B cell (primary cell): ENCODE data around the gene ARIH2. TPM values are rescaled to one million over a fixed set of nuclear protein-coding genes. Genes with fewer than 3 reads are reported as not detected.

Experiments used
- ATAC-seq: fragments of 200-7000 bp; cut with Tn5 transposase; one replicate; pipeline ENCODE4 v1.10.0; 2021; ENCODE audit warnings: low read depth, mild to moderate bottlenecking, moderate number of reproducible peaks, moderate library complexity
- CTCF ChIA-PET: fragments of 350-600 bp; sonication (Branson Sonifier 250); formaldehyde crosslinking; loops from one replicate; lab custom pipeline; 2021; ENCODE audit warnings: antibody characterized with exemption, inconsistent platforms; lab: Charles Lee
- POLR2A ChIA-PET: fragments of 350-600 bp; sonication (Branson Sonifier 250); formaldehyde crosslinking; loops from one replicate; lab custom pipeline; 2021; ENCODE audit warnings: antibody characterized with exemption; lab: Charles Lee
- DNase-seq: peaks from one replicate; pipeline ENCODE4 v3.0.0; 2013
- H2AFZ ChIP-seq: 2 replicates; pipeline ENCODE4 v1.6.1; 2012; ENCODE audit warnings: mild to moderate bottlenecking, low read depth, low read length; ENCODE audit not compliant: insufficient read depth, poor library complexity, severe bottlenecking
- H3K27ac ChIP-seq, 2 donors: 1 replicate in 1 of 2; 2 replicates in 1 of 2; pipeline ENCODE4 v1.5.1; 2012 to 2013; ENCODE audit warnings: low read length in 2 of 2, mild to moderate bottlenecking in 2 of 2, moderate library complexity in 1 of 2
- H3K27me3 ChIP-seq, 4 experiments: fragments of 200-600 bp in 1 of 4; sonication (generic) in 1 of 4; replicated peaks in 1 of 4; 1 replicate in 2 of 4; 2 replicates in 2 of 4; pipeline versions ENCODE4 v1.6.1 to v1.7.0; 2013 to 2016; ENCODE audit warnings: low read length in 3 of 4, mild to moderate bottlenecking in 2 of 4, mixed read lengths in 1 of 4, moderate library complexity in 1 of 4; ENCODE audit not compliant: insufficient read depth in 4 of 4, control insufficient read depth in 3 of 4; ENCODE audit errors: control extremely low read depth in 1 of 4
- H3K36me3 ChIP-seq, 2 experiments: replicated peaks in 1 of 2; 1 replicate in 1 of 2; 2 replicates in 1 of 2; pipeline versions ENCODE4 v1.6.1 to v1.7.1; 2013; ENCODE audit warnings: low read length in 1 of 2; ENCODE audit not compliant: insufficient read depth in 2 of 2, control insufficient read depth in 1 of 2; ENCODE audit errors: control extremely low read depth in 1 of 2, extremely low read depth in 1 of 2
- H3K4me1 ChIP-seq, 2 donors: fragments of 200-600 bp in 1 of 2; sonication (generic) in 1 of 2; 1 replicate in 1 of 2; 2 replicates in 1 of 2; pipeline versions ENCODE4 v1.5.1 to v1.6.1; 2013 to 2017; ENCODE audit warnings: low read length in 2 of 2; ENCODE audit not compliant: control insufficient read depth in 2 of 2, insufficient read depth in 2 of 2
- H3K4me2 ChIP-seq: replicated peaks from 2 replicates; pipeline ENCODE3; 2012; ENCODE audit warnings: mild to moderate bottlenecking, low read depth, low read length; ENCODE audit not compliant: poor library complexity, severe bottlenecking
- H3K4me3 ChIP-seq, 5 experiments: fragments of 200-600 bp in 1 of 5; sonication (generic) in 1 of 5; 1 replicate in 3 of 5; 2 replicates in 2 of 5; pipeline versions ENCODE4 v1.5.1 to v1.7.0; 2011 to 2016; ENCODE audit warnings: low read length in 4 of 5, mild to moderate bottlenecking in 4 of 5, low read depth in 2 of 5, control low read depth in 1 of 5, moderate library complexity in 1 of 5; ENCODE audit not compliant: insufficient read depth in 1 of 5; ENCODE audit errors: control extremely low read depth in 1 of 5, extremely low read depth in 1 of 5
- H3K79me2 ChIP-seq: fragments of 200-600 bp; sonication (generic); one replicate; pipeline ENCODE4 v1.6.0; 2016; ENCODE audit warnings: low read length; ENCODE audit not compliant: control insufficient read depth, insufficient read depth
- H3K9ac ChIP-seq: fragments of 200-600 bp; sonication (generic); 2 replicates; pipeline ENCODE4 v1.6.1; 2017; ENCODE audit warnings: mild to moderate bottlenecking, low read length, moderate library complexity
- H3K9me3 ChIP-seq, 3 donors: one replicate each; pipeline versions ENCODE4 v1.6.1 to v1.7.1; 2013; ENCODE audit warnings: low read length in 2 of 3; ENCODE audit not compliant: control insufficient read depth in 2 of 3, insufficient read depth in 1 of 3; ENCODE audit errors: control extremely low read depth in 1 of 3
- H4K20me1 ChIP-seq: 2 replicates; pipeline ENCODE4 v1.6.0; 2012; ENCODE audit warnings: mild to moderate bottlenecking, low read length; ENCODE audit not compliant: insufficient read depth, control insufficient read depth, poor library complexity, severe bottlenecking
- H3K27ac Mint-ChIP-seq: one replicate; pipeline ENCODE4 v1.8.0; 2021; ENCODE audit warnings: mixed read lengths
- H3K27me3 Mint-ChIP-seq: one replicate; pipeline ENCODE4 v1.8.0; 2021; ENCODE audit warnings: mixed read lengths
- H3K4me1 Mint-ChIP-seq: one replicate; pipeline ENCODE4 v1.8.0; 2021; ENCODE audit warnings: mixed read lengths
- H3K4me3 Mint-ChIP-seq: one replicate; pipeline ENCODE4 v1.8.0; 2021; ENCODE audit warnings: mixed read lengths
- H3K9me3 Mint-ChIP-seq: one replicate; pipeline ENCODE4 v1.8.0; 2022; ENCODE audit warnings: mixed read lengths; ENCODE audit not compliant: insufficient read depth
- CTCF ChIP-seq: fragments of 200-600 bp; IDR thresholded peaks from one replicate; pipeline ENCODE4 v1.8.0; 2022; ENCODE audit warnings: antibody characterized with exemption, mild to moderate bottlenecking
- EZH2 ChIP-seq: IDR thresholded peaks from 2 replicates; pipeline ENCODE4 v1.6.1; 2012; ENCODE audit warnings: borderline replicate concordance, low read depth, mild to moderate bottlenecking, moderate library complexity, low read length; ENCODE audit not compliant: insufficient read depth, poor library complexity, severe bottlenecking
- WGBS: methylation state at CpG from one replicate; pipeline ENCODE4 v1.1.5; 2013; ENCODE audit warnings: missing lambda C conversion rate; ENCODE audit not compliant: insufficient coverage; 5-methylcytosine and 5-hydroxymethylcytosine counted together
- intact Hi-C: fragments of 100-400 bp; cut with micrococcal nuclease; formaldehyde crosslinking; loops from one replicate; pipeline ENCODE4 v1.10.0; 2022
- polyA plus RNA-seq: library from polyadenylated mRNA; depleted of rRNA; stranded (reverse); fragments of >200 nt; gene quantifications from 2 replicates; pipeline ENCODE4 v1.2.3, GENCODE V29; 2012
- total RNA-seq, 2 donors: library from RNA; stranded (reverse); fragments of 120-200 nt in 1 of 2; gene quantifications; 1 replicate in 1 of 2; 2 replicates in 1 of 2; pipeline versions ENCODE4 v1.2.3 to v1.2.4, GENCODE V29; 2013 to 2022

Gene ARIH2
- total and polyA plus RNA-seq, 2 donors (not counting 1 experiment from before 2014, with no cell fraction given), result 114 to 148 TPM

- no peaks in the 10 kb centered on the region for H3K27me3 Mint-ChIP-seq
- 100% methylated on average over 4 of the region's 8 CpGs for WGBS
- no peak overlapping the region for H3K9ac ChIP-seq
- no peaks in the 10 kb centered on the region for H3K9me3 Mint-ChIP-seq
- CTCF ChIA-PET, result interaction anchor here (4.3 kb wide), 1 partner anchor 38 kb away, joined by 21 read pairs; the partner anchor contains the start of gene P4HTM
- intact Hi-C loops, result loop anchor here (5.0 to 10.0 kb wide), 3 partner anchors 311 to 784 kb away; partner anchors contain the start of genes IP6K2, USP4 and ZNF589
- H4K20me1 ChIP-seq, result no peaks in the 10 kb centered on the region
- TF ChIP-seq CTCF, result no peak
- TF ChIP-seq EZH2, result no peak
- no peak overlapping the region for H3K4me3 ChIP-seq
- H3K27me3 ChIP-seq, result no peaks in the 10 kb centered on the region
- DNase-seq, result no peak
- H3K4me3 Mint-ChIP-seq, result peak overlapping the region; percentile 54
- H2AFZ ChIP-seq, result no peak overlapping the region
- H3K27ac Mint-ChIP-seq, result peak overlapping the region; percentile 92
- H3K27ac ChIP-seq, result no peak overlapping the region
- H3K4me1 Mint-ChIP-seq, result peaks cover 62% of the 10 kb centered on the region
- H3K4me1 ChIP-seq, result peaks cover 23 to 51% of the 10 kb centered on the region in 2 donors
- no peaks in the 10 kb centered on the region for H3K9me3 ChIP-seq
- no peak for ATAC-seq
- peak overlapping the region; percentile 27 for H3K4me2 ChIP-seq
- H3K79me2 ChIP-seq, result peaks cover 44% of the 10 kb centered on the region
- H3K36me3 ChIP-seq, result peaks cover 0 to 45% of the 10 kb centered on the region in 2 experiments
- POLR2A ChIA-PET, result interaction anchor here (0.5 to 1.8 kb wide), 5 partner anchors 8 to 68 kb away, joined by 3 to 7 read pairs (median 4); partner anchors contain the start of genes DALRD3, QRICH1 and WDR6
These were observed 107.3 kb downstream of the ARIH2 start for GRCh38 chr3:49025793-49026520.

GRCh38 chr3:49026536-49026935, 107.9 kb downstream of the ARIH2 start:
- H3K4me3 ChIP-seq, result no peak overlapping the region
- H3K27ac ChIP-seq, result no peak overlapping the region
- H3K9me3 ChIP-seq, result no peaks in the 10 kb centered on the region
- Mint-ChIP-seq H3K27me3 (no peaks in the 10 kb centered on the region), H3K4me3 (peak overlapping the region; percentile 12), H3K4me1 (peaks cover 59% of the 10 kb centered on the region), H3K9me3 (no peaks in the 10 kb centered on the region), H3K27ac (peak overlapping the region; percentile 92)
- POLR2A ChIA-PET, result interaction anchor here (0.5 to 1.7 kb wide), 3 partner anchors 9 to 19 kb away, joined by 3 to 7 read pairs (median 4); partner anchors contain the start of genes DALRD3 and WDR6
- no peak for TF ChIP-seq CTCF
- TF ChIP-seq EZH2, result no peak
- peaks cover 2 to 50% of the 10 kb centered on the region in 2 experiments for H3K36me3 ChIP-seq
- CTCF ChIA-PET, result interaction anchor here (4.3 kb wide), 1 partner anchor 38 kb away, joined by 21 read pairs; the partner anchor contains the start of gene P4HTM
- no peaks in the 10 kb centered on the region for H3K27me3 ChIP-seq
- intact Hi-C loops, result loop anchor here (5.0 to 10.0 kb wide), 3 partner anchors 312 to 784 kb away; partner anchors contain the start of genes IP6K2, USP4 and ZNF589
- H3K9ac ChIP-seq, result no peak overlapping the region
- DNase-seq (no peak), ATAC-seq (no peak)
- peaks cover 43% of the 10 kb centered on the region for H3K79me2 ChIP-seq
- no peaks in the 10 kb centered on the region for H4K20me1 ChIP-seq
- H3K4me2 ChIP-seq, result no peak overlapping the region
- H2AFZ ChIP-seq, result no peak overlapping the region
- 80% methylated on average over 3 of the region's 3 CpGs for WGBS
- peaks cover 23 to 51% of the 10 kb centered on the region in 2 donors for H3K4me1 ChIP-seq
